GM18909 (cell line): ENCODE results near the gene ETFRF1.

Experiments used
- ATAC-seq: cut with Tn5 transposase; IDR thresholded peaks from one replicate; pipeline ENCODE4 v1.9.1; 2021; ENCODE audit warnings: mild to moderate bottlenecking; ENCODE audit not compliant: unreplicated experiment, poor library complexity

The ETFRF1 gene

GRCh38 chr12:25195056-25195971, at the start of gene ETFRF1, which contains the start of gene DNAI7:
ETFRF1 (plus strand) TSS chr12:25195237; CDS start chr12:25203957, 8,720 bp downstream.
DNAI7 (minus strand) TSS chr12:25195160; CDS start chr12:25195078, 82 bp downstream.
- ATAC-seq: peak; percentile 95

GRCh38 chr12:25146686-25147085, 48.4 kb upstream of the ETFRF1 start:
- ATAC-seq: no peak

- no peak for ATAC-seq
Observed at GRCh38 chr12:25151476-25151875, 43.6 kb upstream of the ETFRF1 start.

- no peak for ATAC-seq
Observed at GRCh38 chr12:25152055-25152454, 43.0 kb upstream of the ETFRF1 start.

- peak; percentile 52 for ATAC-seq
Observed at GRCh38 chr12:25155022-25155576, 39.9 kb upstream of the ETFRF1 start.

- ATAC-seq: no peak
Observed at GRCh38 chr12:25156061-25156460, 39.0 kb upstream of the ETFRF1 start.

GRCh38 chr12:25162866-25163265, 32.2 kb upstream of the ETFRF1 start:
- ATAC-seq: no peak

- no peak for ATAC-seq
Observed at GRCh38 chr12:25182765-25183164, 12.3 kb upstream of the ETFRF1 start.

- no peak for ATAC-seq
Observed at GRCh38 chr12:25184132-25184531, 10.9 kb upstream of the ETFRF1 start.

GRCh38 chr12:25186038-25186787, 8.8 kb upstream of the ETFRF1 start:
- ATAC-seq: peak; percentile 68

- peak; percentile 87 for ATAC-seq
Observed at GRCh38 chr12:25186788-25187402, 8.1 kb upstream of the ETFRF1 start.

- ATAC-seq: no peak
Observed at GRCh38 chr12:25187781-25188180, 7.3 kb upstream of the ETFRF1 start.

- no peak for ATAC-seq
Observed at GRCh38 chr12:25189656-25190055, 5.4 kb upstream of the ETFRF1 start.

- no peak for ATAC-seq
Observed at GRCh38 chr12:25190793-25191192, 4.2 kb upstream of the ETFRF1 start.

GRCh38 chr12:25194214-25194613, 823 bp upstream of the ETFRF1 start:
- ATAC-seq: no peak

GRCh38 chr12:25194722-25195055, 348 bp upstream of the ETFRF1 start:
- ATAC-seq: no peak

- ATAC-seq: no peak
Observed at GRCh38 chr12:25197608-25198007, 2.6 kb downstream of the ETFRF1 start.

GRCh38 chr12:25200703-25201102, 5.7 kb downstream of the ETFRF1 start:
- no peak for ATAC-seq

GRCh38 chr12:25202137-25202536, 7.1 kb downstream of the ETFRF1 start:
- no peak for ATAC-seq

GRCh38 chr12:25207411-25207810, 12.4 kb downstream of the ETFRF1 start:
- no peak for ATAC-seq

- no peak for ATAC-seq
Observed at GRCh38 chr12:25207846-25208245, 12.8 kb downstream of the ETFRF1 start.
